Fibroblast of villous mesenchyme (primary cell): ENCODE results near the gene SLC4A3. TPM values are rescaled to one million over a fixed set of nuclear protein-coding genes. Genes with fewer than 3 reads are reported as not detected.
"Not testable (repeated sequence)": the region's sequence is repeated elsewhere in the genome, so short reads cannot be mapped to it uniquely, and the experiment has no call there.

Experiments used
- DNase-seq: peaks from one replicate; pipeline ENCODE4 v3.0.0-alpha.2; 2010; ENCODE audit warnings: low read depth
- H3K4me3 ChIP-seq: 2 replicates; pipeline ENCODE4 v1.5.1; 2011; ENCODE audit warnings: low read depth, mild to moderate bottlenecking, low read length
- total RNA-seq: library from RNA; depleted of rRNA; stranded (reverse); fragments of >200 nt; gene quantifications from 2 replicates; pipeline ENCODE4 v1.2.3, GENCODE V29; 2012
- TF ChIP-seq, protein P1 (sequence below): IDR thresholded peaks from 2 replicates; pipeline ENCODE4 v1.5.1; 2012; ENCODE audit warnings: low read depth, mild to moderate bottlenecking, low read length; ENCODE audit not compliant: insufficient read depth

SLC4A3 gene
- total RNA-seq, 1 donor: 5.6 TPM

- H3K4me3 ChIP-seq: no peak overlapping the region
- no peak for DNase-seq
- TF ChIP-seq, protein P1, sequence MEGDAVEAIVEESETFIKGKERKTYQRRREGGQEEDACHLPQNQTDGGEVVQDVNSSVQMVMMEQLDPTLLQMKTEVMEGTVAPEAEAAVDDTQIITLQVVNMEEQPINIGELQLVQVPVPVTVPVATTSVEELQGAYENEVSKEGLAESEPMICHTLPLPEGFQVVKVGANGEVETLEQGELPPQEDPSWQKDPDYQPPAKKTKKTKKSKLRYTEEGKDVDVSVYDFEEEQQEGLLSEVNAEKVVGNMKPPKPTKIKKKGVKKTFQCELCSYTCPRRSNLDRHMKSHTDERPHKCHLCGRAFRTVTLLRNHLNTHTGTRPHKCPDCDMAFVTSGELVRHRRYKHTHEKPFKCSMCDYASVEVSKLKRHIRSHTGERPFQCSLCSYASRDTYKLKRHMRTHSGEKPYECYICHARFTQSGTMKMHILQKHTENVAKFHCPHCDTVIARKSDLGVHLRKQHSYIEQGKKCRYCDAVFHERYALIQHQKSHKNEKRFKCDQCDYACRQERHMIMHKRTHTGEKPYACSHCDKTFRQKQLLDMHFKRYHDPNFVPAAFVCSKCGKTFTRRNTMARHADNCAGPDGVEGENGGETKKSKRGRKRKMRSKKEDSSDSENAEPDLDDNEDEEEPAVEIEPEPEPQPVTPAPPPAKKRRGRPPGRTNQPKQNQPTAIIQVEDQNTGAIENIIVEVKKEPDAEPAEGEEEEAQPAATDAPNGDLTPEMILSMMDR: no peak
These were observed 21.5 kb downstream of the SLC4A3 start for GRCh38 chr2:219648963-219649362.

GRCh38 chr2:219650426-219651248 lies 23.2 kb downstream of the SLC4A3 start:
- TF ChIP-seq, protein P1: no peak
- DNase-seq: no peak

DNA sequence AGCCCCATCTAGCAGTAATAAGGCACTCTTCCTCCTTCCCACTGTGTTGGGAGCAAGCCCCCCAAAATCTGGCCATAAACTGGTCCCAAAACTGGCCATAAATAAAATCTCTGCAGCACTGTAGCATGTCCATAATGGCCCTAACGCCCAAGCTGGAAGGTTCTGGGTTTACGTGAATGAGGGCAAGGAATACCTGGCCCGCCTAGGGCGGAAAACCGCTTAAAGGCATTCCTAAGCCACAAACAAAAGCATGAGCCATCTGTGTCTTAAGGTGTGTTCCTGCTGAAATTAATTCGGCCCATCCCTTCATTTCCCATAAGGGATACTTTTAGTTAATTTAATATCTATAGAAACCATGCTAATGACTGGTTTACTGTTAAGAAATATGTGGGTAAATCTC lies 24.2 kb downstream of the SLC4A3 start:
- DNase-seq, H3K4me3 ChIP-seq: not testable (repeated sequence)

More at GRCh38 chr2:219650426-219651248, 23.2 kb downstream of the SLC4A3 start:
- no peak overlapping the region for H3K4me3 ChIP-seq

GRCh38 chr2:219656526-219656925 lies 29.1 kb downstream of the SLC4A3 start:
- peak; percentile 65 for DNase-seq
- no peak overlapping the region for H3K4me3 ChIP-seq
- TF ChIP-seq, protein P1: no peak

GRCh38 chr2:219658196-219658846 lies 30.9 kb downstream of the SLC4A3 start:
- H3K4me3 ChIP-seq: no peak overlapping the region
- peak; percentile 57 for DNase-seq
- TF ChIP-seq, protein P1: no peak

DNA sequence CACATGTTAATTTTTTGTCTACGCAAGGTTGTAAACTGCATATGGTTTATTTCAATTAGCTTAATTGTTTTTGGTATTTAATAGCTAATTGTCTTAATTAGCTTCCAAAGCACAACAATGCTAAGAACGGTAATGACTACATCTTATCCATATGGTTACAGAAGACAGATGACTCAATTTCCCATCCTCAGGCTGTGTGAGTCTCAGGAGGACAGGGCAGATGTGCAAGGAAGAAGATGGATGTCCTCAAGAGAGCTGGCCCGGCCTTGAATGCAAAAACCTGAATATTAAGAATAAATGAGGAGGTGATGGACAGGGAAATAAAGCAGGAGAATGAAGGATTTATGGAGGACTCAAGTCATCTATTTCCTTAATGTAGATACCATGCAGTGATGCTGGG lies 31.4 kb downstream of the SLC4A3 start:
- TF ChIP-seq, protein P1: no peak
- no peak for DNase-seq
- no peak overlapping the region for H3K4me3 ChIP-seq

DNA sequence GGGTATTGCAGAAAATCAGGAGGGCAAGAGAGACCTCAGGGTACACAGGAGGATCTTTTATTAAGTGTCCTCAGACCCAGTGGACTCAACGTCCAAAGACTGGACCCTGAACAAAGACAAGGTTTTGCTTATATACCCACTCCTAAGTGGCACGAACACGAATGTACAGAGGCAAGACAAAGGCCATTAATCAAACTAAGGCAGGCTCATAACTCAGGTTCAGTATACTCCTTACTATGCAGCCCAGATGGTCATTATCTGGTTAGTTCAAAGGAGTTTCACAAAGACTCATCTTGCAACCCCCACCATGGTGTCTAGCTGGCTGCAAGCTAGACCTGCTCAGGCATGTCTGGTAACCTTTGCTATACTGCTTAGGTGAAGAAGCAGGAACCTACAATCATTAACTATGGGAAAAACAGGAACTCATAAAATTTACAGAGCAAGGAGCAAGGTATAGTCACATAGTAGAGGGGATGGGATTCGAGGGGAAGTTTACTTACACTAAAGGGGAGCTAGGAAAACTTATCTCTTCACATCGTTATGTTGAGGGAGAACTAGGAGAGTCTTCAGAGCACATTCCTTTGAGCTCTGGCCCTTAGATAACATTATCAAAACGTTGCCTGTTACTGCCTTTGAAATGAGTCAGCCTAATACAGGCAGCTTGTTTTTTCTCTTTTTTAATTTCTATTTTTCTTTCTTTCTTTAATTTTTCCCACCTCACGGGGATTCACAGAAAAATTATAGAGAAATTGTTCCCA lies 33.9 kb downstream of the SLC4A3 start:
- H3K4me3 ChIP-seq: no peak overlapping the region
- peak; percentile 28 for DNase-seq
- TF ChIP-seq, protein P1: no peak
